ENCODE data around the gene GUCD1.
A peak's percentile ranks its signal among the peaks of the same experiment; 100 is the strongest.

Gene GUCD1

DNA sequence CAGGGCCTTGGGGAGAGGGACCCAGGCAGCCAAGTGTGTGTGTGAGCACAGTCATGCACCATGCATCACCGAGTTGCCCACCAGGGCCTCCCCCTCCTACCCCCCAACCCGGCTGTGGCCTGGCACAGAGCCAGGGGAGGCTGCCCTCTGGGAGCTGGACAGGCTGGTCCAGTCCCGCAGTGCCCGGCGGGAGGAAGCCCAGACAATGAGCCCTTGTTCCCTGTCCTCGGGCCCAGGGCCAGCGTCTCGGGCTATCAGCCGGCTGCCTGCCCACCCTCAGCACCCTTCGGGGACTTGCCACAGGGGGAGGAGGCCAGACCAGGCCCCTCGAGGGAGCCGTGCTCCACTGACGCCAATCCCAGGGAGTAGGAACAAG, 33.4 kb upstream of the GUCD1 start:
- Histone ChIP-seq H3K9me3 (replicated peaks; ENCODE audit: low read length) (no peaks in the 10 kb centered on the region), H3K4me3 (ENCODE audit: low read length) (no peak overlapping the region), H3K9ac (ENCODE audit: low read depth, low read length) (no peak overlapping the region), H3K4me1 (ENCODE audit: control insufficient read depth, insufficient read depth, low read length) (peaks cover 8% of the 10 kb centered on the region), H3K27me3 (ENCODE audit: control insufficient read depth, insufficient read depth, low read length) (no peaks in the 10 kb centered on the region), H3K4me2 (ENCODE audit: low read length) (no peak overlapping the region), H3K36me3 (ENCODE audit: insufficient read depth, low read length) (no peaks in the 10 kb centered on the region)

DNA sequence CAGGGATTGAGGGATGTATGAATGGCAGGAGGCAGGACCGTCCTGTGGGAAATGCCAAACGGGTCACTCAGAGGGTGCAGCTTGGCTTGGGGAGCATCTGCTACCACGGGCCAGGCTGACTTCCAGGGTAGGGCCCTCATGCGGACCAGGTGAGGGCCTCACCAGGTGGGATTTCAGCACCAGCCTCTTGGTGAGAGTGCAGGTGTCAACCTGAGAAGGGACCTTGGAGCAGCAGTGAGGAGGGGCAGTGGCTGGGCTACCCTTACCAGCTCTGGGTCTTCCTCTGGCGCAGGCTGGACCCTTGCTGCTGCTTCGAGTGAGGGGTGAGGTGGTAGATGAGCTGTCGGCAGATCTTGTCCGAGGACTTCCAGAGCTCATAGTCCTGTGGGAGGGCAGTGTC, 33.0 kb upstream of the GUCD1 start:
- no peaks in the 10 kb centered on the region for H3K9me3 ChIP-seq (replicated peaks; ENCODE audit: low read length)
- no peaks in the 10 kb centered on the region for H3K36me3 ChIP-seq (ENCODE audit: insufficient read depth, low read length)
- H3K4me2 ChIP-seq (ENCODE audit: low read length): no peak overlapping the region
- H3K4me3 ChIP-seq (ENCODE audit: low read length): no peak overlapping the region
- H3K9ac ChIP-seq (ENCODE audit: low read depth, low read length): no peak overlapping the region
- H3K27me3 ChIP-seq (ENCODE audit: control insufficient read depth, insufficient read depth, low read length): no peaks in the 10 kb centered on the region
- H3K4me1 ChIP-seq (ENCODE audit: control insufficient read depth, insufficient read depth, low read length): peaks cover 6% of the 10 kb centered on the region

DNA sequence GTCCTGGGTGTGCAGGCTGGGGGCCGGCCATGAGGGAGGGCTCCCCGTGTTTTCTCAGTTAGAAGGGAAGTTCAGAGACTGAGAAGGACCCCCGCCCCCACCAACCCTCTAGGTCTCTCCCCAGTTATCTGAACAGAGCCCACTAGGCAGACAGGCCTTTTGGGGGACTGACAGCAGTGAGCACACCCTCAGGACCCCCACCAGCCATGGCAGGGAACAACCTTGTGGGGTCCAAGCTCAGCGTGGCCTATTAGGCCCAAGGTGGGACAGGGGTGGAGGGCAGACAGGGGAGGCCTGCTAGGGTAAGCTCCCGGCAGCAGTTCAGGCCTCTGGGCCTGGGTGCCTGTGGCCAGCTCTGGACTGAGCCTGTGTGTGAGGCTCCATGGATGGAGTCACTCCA, 32.3 kb upstream of the GUCD1 start:
- Histone ChIP-seq H3K4me2 (ENCODE audit: low read length) (no peak overlapping the region), H3K9ac (ENCODE audit: low read depth, low read length) (no peak overlapping the region), H3K27me3 (ENCODE audit: control insufficient read depth, insufficient read depth, low read length) (no peaks in the 10 kb centered on the region), H3K4me3 (ENCODE audit: low read length) (no peak overlapping the region), H3K4me1 (ENCODE audit: control insufficient read depth, insufficient read depth, low read length) (peaks cover 6% of the 10 kb centered on the region), H3K36me3 (ENCODE audit: insufficient read depth, low read length) (no peaks in the 10 kb centered on the region), H3K9me3 (replicated peaks; ENCODE audit: low read length) (no peaks in the 10 kb centered on the region)

DNA sequence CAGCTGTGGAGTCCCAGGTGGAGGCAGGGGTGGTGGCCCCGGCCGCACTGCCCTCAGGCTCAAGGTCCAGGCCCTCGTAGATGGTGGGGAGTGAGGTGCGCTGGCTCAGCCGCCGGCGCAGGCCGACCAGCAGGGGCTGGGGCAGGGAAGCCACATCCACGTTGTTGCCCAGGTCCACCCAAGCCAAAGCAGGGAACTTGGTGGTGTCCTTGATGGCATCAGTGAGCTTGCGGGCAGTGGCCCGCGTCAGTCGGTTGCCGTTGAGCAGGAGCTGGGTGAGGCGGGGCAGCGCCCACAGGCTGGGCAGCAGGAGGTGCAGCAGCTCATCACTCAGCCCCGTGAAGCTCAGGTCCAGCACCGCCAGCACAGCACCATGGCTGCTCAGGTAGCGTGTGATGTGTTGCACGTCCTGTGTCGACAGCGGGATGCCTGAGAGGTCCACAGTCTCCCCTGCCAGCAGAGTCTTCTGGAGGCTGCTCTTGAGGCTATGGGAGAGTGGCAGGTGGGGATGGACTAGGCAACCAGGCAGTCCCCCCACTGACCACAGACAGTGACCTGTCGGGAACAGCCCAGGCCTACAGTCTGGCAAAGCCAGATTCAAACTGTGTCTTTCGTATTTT, 31.1 kb upstream of the GUCD1 start:
- Histone ChIP-seq H3K9me3 (replicated peaks; ENCODE audit: low read length) (no peaks in the 10 kb centered on the region), H3K9ac (ENCODE audit: low read depth, low read length) (no peak overlapping the region), H3K4me3 (ENCODE audit: low read length) (no peak overlapping the region), H3K4me1 (ENCODE audit: control insufficient read depth, insufficient read depth, low read length) (peaks cover 6% of the 10 kb centered on the region), H3K4me2 (ENCODE audit: low read length) (no peak overlapping the region), H3K36me3 (ENCODE audit: insufficient read depth, low read length) (no peaks in the 10 kb centered on the region), H3K27me3 (ENCODE audit: control insufficient read depth, insufficient read depth, low read length) (no peaks in the 10 kb centered on the region)

DNA sequence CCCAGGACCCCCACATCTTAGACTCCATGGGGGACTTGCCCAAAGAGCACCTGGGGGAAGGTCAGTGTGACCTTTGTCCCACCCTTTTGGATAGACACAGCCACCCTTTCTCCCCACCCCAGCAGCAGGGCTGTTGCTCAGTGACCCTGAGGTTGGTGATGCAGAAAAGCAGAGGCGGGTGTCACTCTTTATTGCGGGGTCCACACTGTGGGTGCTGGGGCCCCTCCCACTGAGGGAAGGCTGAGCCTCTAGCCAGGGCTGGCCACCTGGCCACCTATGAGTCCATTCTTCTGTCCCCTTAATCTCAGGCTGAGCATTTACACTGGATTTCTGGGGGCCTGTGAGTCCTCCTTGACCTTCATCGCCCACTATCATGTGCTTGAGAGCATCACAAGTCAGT, 30.5 kb upstream of the GUCD1 start:
- Histone ChIP-seq H3K9me3 (replicated peaks; ENCODE audit: low read length) (no peaks in the 10 kb centered on the region), H3K4me1 (ENCODE audit: control insufficient read depth, insufficient read depth, low read length) (peaks cover 6% of the 10 kb centered on the region), H3K27me3 (ENCODE audit: control insufficient read depth, insufficient read depth, low read length) (no peaks in the 10 kb centered on the region), H3K4me2 (ENCODE audit: low read length) (no peak overlapping the region), H3K4me3 (ENCODE audit: low read length) (no peak overlapping the region), H3K36me3 (ENCODE audit: insufficient read depth, low read length) (no peaks in the 10 kb centered on the region), H3K9ac (ENCODE audit: low read depth, low read length) (no peak overlapping the region)

DNA sequence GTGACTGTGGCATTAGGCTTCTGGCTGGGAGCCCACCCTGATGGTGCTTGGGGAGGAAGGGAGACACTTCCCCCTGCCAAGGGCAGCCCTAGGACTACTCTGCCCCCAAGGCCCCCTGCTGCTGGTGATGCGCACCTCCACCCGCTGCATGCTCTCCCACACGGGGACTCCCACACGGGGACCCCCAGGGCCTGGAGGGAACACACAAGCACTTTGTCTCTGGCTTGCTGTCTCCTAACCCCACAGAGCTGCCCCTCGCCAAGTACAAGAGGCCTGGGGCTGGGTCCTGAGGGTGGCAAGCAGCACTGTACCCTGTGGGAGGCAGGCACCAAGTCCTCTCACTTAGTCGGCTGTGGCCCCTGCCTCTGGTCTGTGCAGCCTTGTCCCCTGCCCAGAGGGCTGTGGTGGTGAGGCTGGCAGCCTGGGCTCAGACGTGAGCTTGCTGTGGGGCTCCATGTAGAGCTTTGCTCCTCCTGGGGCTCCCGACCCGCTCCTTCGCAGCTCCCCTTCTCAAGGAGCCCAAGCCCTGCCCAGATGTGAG, 30.0 kb upstream of the GUCD1 start:
- no peaks in the 10 kb centered on the region for H3K27me3 ChIP-seq (ENCODE audit: control insufficient read depth, insufficient read depth, low read length)
- no peak overlapping the region for H3K4me3 ChIP-seq (ENCODE audit: low read length)
- no peak overlapping the region for H3K4me2 ChIP-seq (ENCODE audit: low read length)
- no peak overlapping the region for H3K9ac ChIP-seq (ENCODE audit: low read depth, low read length)
- H3K9me3 ChIP-seq (replicated peaks; ENCODE audit: low read length): no peaks in the 10 kb centered on the region
- H3K36me3 ChIP-seq (ENCODE audit: insufficient read depth, low read length): no peaks in the 10 kb centered on the region
- H3K4me1 ChIP-seq (ENCODE audit: control insufficient read depth, insufficient read depth, low read length): peaks cover 6% of the 10 kb centered on the region

DNA sequence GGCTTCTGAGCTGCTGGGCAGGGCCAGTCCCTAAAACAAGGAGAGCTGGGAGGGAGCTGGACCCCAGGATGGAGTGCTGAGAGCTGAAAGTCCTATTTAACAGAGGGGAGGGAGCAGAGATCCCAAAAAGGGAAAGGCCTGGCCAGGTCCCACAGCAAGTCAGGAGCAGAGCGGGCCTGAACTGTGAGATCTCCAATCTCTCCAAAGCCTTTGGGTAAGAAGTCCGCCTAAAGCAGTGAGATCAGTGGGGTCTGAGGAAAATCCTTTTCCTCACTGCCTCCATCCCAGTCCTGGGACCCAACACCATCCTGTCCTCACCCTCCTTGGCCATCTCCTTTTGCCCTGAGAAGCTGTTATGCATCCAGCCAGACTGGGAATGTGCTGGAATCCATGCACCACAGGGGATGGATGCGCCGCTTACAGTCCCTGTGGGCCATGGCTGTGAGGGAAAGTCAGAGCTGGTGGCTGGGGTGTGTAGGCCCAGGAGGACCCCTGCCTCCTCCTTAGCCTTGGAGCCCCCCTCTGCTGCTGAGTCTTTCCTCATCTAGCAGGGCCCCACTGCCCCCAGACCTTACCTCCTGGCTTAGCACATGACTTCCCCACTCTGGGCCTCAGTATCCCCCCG, 29.3 kb upstream of the GUCD1 start:
- Histone ChIP-seq H3K9ac (ENCODE audit: low read depth, low read length) (no peak overlapping the region), H3K4me2 (ENCODE audit: low read length) (no peak overlapping the region), H3K4me1 (ENCODE audit: control insufficient read depth, insufficient read depth, low read length) (peaks cover 6% of the 10 kb centered on the region), H3K9me3 (replicated peaks; ENCODE audit: low read length) (no peaks in the 10 kb centered on the region), H3K27me3 (ENCODE audit: control insufficient read depth, insufficient read depth, low read length) (no peaks in the 10 kb centered on the region), H3K36me3 (ENCODE audit: insufficient read depth, low read length) (no peaks in the 10 kb centered on the region), H3K4me3 (ENCODE audit: low read length) (no peak overlapping the region)

DNA sequence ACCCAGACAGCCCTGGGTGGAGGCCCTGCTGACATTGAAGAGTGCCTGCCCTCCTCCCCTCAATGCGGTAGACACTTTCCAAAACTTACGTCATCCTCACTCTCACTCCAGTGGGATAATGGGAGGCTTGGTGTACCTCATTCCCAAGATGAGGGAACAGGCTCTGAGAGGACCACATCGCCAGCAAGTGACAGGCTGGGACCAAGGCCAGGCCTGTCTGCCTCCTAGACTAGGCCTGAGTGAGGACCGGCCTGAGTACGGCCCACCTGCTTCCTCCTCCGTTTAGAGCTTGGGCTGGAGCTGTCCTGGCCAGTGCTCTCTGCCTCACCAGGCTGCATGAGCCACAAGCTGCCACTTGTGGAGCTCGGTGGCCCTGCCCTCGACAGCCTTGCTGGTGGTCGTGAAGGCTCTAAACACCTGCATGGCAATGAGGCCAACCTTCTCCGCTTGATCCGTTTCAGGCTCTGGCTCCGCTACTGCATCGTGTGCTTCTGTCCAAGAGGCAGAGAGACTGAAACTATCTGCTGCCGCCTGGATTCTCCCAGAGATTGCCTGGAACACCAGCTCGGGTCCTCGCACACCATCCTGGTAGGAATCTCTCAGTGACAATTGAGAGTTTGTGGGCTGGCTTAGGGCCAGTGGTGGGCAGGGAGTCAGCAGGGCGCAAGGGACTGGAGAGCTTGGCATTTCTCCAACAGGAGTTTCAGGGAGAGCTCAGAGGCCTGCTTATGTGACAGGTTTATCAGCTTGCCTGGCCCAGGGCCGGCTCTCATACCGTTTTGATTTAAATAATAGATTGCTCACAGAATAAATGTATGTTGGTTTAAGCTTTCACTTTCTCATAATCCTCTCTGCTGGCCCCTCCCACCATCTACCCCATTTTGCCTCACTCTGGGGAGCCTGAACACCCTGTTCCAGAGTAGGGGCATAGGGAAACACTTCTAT, 28.6 kb upstream of the GUCD1 start:
- Histone ChIP-seq H3K27me3 (ENCODE audit: control insufficient read depth, insufficient read depth, low read length) (no peaks in the 10 kb centered on the region), H3K4me2 (ENCODE audit: low read length) (peak overlapping the region; percentile 35), H3K4me1 (ENCODE audit: control insufficient read depth, insufficient read depth, low read length) (peaks cover 6% of the 10 kb centered on the region), H3K36me3 (ENCODE audit: insufficient read depth, low read length) (no peaks in the 10 kb centered on the region), H3K4me3 (ENCODE audit: low read length) (no peak overlapping the region), H3K9me3 (replicated peaks; ENCODE audit: low read length) (no peaks in the 10 kb centered on the region), H3K9ac (ENCODE audit: low read depth, low read length) (no peak overlapping the region)

DNA sequence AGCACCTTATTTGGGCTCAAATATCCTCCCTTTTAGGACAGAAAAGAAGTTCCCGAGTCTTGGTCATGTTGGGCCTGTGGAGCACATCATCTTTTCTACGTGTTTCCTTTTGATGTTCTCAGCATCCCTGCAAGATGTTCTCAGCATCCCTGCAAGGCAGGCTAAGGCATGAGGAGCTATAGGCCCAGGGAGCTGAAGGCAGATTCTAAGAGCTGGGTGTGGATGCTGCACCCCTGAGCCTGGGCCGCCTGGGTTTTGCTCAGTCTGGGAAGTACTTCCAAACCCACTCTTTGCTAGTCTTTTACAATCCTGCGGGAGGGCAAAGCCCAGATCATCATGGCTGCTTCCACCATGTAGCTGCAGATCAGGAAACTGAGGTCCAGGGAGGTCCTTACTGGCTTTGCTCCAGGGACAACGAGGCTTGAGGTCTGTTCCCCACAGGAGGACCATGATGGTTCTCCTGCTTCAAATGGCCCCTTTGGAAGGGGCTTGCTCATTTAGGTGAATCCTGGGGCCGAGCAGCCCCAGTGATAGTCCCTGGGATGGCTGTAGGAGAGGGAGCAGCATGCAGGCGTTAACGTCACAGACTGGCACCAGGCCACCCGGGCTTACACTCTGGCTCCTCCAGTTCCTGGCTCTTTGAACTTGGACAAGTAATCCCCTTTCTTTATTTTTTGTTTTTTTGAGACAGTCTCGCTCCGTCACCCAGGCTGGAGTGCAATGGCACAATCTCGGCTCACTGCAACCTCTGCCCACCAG, 27.3 kb upstream of the GUCD1 start:
- Histone ChIP-seq H3K4me3 (ENCODE audit: low read length) (no peak overlapping the region), H3K4me2 (ENCODE audit: low read length) (no peak overlapping the region), H3K9me3 (replicated peaks; ENCODE audit: low read length) (no peaks in the 10 kb centered on the region), H3K27me3 (ENCODE audit: control insufficient read depth, insufficient read depth, low read length) (no peaks in the 10 kb centered on the region), H3K9ac (ENCODE audit: low read depth, low read length) (no peak overlapping the region), H3K4me1 (ENCODE audit: control insufficient read depth, insufficient read depth, low read length) (peaks cover 6% of the 10 kb centered on the region), H3K36me3 (ENCODE audit: insufficient read depth, low read length) (peaks cover 4% of the 10 kb centered on the region)

DNA sequence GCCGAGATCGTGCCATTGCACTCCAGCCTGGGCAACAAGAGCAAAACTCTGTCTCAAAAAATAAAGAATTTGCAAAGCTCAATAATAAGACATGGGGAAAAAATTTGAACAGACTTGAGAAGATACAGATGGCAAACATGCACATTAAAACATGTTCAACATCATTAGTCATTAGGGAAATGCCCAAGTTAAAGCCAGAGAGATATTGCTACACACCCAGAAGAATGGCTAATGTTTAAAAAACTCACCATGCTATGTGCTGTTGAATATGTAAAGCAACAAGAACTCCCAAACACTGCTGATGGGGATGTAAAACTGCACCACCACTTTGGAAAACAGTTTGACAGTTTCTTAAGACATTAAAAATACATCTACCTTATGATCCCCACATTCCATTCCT, 25.3 kb upstream of the GUCD1 start:
- peaks cover 6% of the 10 kb centered on the region for H3K4me1 ChIP-seq (ENCODE audit: control insufficient read depth, insufficient read depth, low read length)
- H3K36me3 ChIP-seq (ENCODE audit: insufficient read depth, low read length): peaks cover 9% of the 10 kb centered on the region
- H3K27me3 ChIP-seq (ENCODE audit: control insufficient read depth, insufficient read depth, low read length): no peaks in the 10 kb centered on the region
- no peak overlapping the region for H3K4me2 ChIP-seq (ENCODE audit: low read length)
- no peaks in the 10 kb centered on the region for H3K9me3 ChIP-seq (replicated peaks; ENCODE audit: low read length)
- H3K4me3 ChIP-seq (ENCODE audit: low read length): no peak overlapping the region
- no peak overlapping the region for H3K9ac ChIP-seq (ENCODE audit: low read depth, low read length)

DNA sequence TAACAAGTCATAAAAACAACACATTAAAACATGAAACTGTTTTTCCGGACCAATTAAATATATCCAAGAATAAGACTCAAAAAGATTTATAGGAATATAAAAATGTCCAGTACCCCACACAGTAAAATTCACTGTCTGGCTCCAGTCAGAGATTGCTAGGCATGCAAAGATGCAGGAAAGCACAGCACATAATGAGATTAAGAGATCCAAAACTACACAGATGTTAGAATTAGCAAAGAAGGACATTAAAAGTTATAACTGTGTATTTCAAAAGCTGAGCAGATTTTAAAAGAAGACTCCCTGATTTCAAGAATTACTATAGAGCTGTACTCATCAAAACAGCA, 24.3 kb upstream of the GUCD1 start:
- H3K4me2 ChIP-seq (ENCODE audit: low read length): no peak overlapping the region
- H3K36me3 ChIP-seq (ENCODE audit: insufficient read depth, low read length): peaks cover 10% of the 10 kb centered on the region
- H3K27me3 ChIP-seq (ENCODE audit: control insufficient read depth, insufficient read depth, low read length): no peaks in the 10 kb centered on the region
- peaks cover 6% of the 10 kb centered on the region for H3K4me1 ChIP-seq (ENCODE audit: control insufficient read depth, insufficient read depth, low read length)
- no peaks in the 10 kb centered on the region for H3K9me3 ChIP-seq (replicated peaks; ENCODE audit: low read length)
- no peak overlapping the region for H3K9ac ChIP-seq (ENCODE audit: low read depth, low read length)
- H3K4me3 ChIP-seq (ENCODE audit: low read length): no peak overlapping the region

Data from skeletal muscle satellite cell (primary cell).